ENCODE results near the gene TMEM132D. TPM values are rescaled to one million over a fixed set of nuclear protein-coding genes. Genes with fewer than 3 reads are reported as not detected.
"Not testable (repeated sequence)": the region's sequence is repeated elsewhere in the genome, so short reads cannot be mapped to it uniquely, and the experiment has no call there.

The TMEM132D gene
- total RNA-seq, 1 donor from 2014 or later, result not detected

GRCh38 chr12:129550353-129550752, 353.5 kb downstream of the TMEM132D start:
- no peaks in the 10 kb centered on the region for H3K36me3 Mint-ChIP-seq (ENCODE audit: low read depth, unreplicated experiment)
- no peak for DNase-seq (ENCODE audit: low read depth)
- H3K9me3 Mint-ChIP-seq (ENCODE audit: unreplicated experiment), result peaks cover 17% of the 10 kb centered on the region
- Histone ChIP-seq H3K27me3 (ENCODE audit: insufficient read depth, low read length) (no peaks in the 10 kb centered on the region), H3K9ac (ENCODE audit: low read length) (no peak overlapping the region), H3K4me1 (ENCODE audit: insufficient read depth, low read length) (no peaks in the 10 kb centered on the region), H3K9me3 (ENCODE audit: insufficient read depth, low read depth, low read length) (no peaks in the 10 kb centered on the region), H3K79me2 (ENCODE audit: insufficient read depth, low read length) (no peaks in the 10 kb centered on the region), H2AFZ (ENCODE audit: low read depth, low read length) (no peak overlapping the region), H3K36me3 (ENCODE audit: insufficient read depth, low read length) (no peaks in the 10 kb centered on the region), H3K4me2 (ENCODE audit: low read length) (no peak overlapping the region), H3K4me3 (ENCODE audit: insufficient read depth, low read depth, low read length) (no peak overlapping the region), H4K20me1 (ENCODE audit: insufficient read depth, low read length) (no peaks in the 10 kb centered on the region), H3K27ac (ENCODE audit: low read depth, low read length) (no peak overlapping the region)
- no peak overlapping the region for H3K4me3 Mint-ChIP-seq (ENCODE audit: unreplicated experiment)
- H3K4me1 Mint-ChIP-seq (ENCODE audit: low read depth, unreplicated experiment), result no peaks in the 10 kb centered on the region
- TF ChIP-seq EZH2 (IDR thresholded peaks at IDR 0.05; ENCODE audit: insufficient read depth, low read length) (no peak), CTCF (IDR thresholded peaks at IDR 0.05; ENCODE audit: insufficient read depth, low read depth, low read length) (no peak)
- no peak for FAIRE-seq
- H3K27me3 Mint-ChIP-seq (ENCODE audit: low read depth, unreplicated experiment), result no peaks in the 10 kb centered on the region
- H3K27ac Mint-ChIP-seq (ENCODE audit: unreplicated experiment), result no peak overlapping the region

- Histone ChIP-seq H3K27ac (ENCODE audit: low read depth, low read length) (no peak overlapping the region), H3K79me2 (ENCODE audit: insufficient read depth, low read length) (no peaks in the 10 kb centered on the region), H3K4me1 (ENCODE audit: insufficient read depth, low read length) (no peaks in the 10 kb centered on the region), H3K4me3 (ENCODE audit: insufficient read depth, low read depth, low read length) (no peak overlapping the region), H3K27me3 (ENCODE audit: insufficient read depth, low read length) (no peaks in the 10 kb centered on the region), H3K9me3 (ENCODE audit: insufficient read depth, low read depth, low read length) (no peaks in the 10 kb centered on the region), H3K36me3 (ENCODE audit: insufficient read depth, low read length) (no peaks in the 10 kb centered on the region), H2AFZ (ENCODE audit: low read depth, low read length) (no peak overlapping the region), H4K20me1 (ENCODE audit: insufficient read depth, low read length) (no peaks in the 10 kb centered on the region), H3K4me2 (ENCODE audit: low read length) (no peak overlapping the region), H3K9ac (ENCODE audit: low read length) (no peak overlapping the region)
- Mint-ChIP-seq H3K27ac (ENCODE audit: unreplicated experiment) (no peak overlapping the region), H3K4me1 (ENCODE audit: low read depth, unreplicated experiment) (no peaks in the 10 kb centered on the region), H3K4me3 (ENCODE audit: unreplicated experiment) (no peak overlapping the region), H3K36me3 (ENCODE audit: low read depth, unreplicated experiment) (no peaks in the 10 kb centered on the region), H3K9me3 (ENCODE audit: unreplicated experiment) (peaks cover 12% of the 10 kb centered on the region), H3K27me3 (ENCODE audit: low read depth, unreplicated experiment) (no peaks in the 10 kb centered on the region)
- TF ChIP-seq EZH2 (IDR thresholded peaks at IDR 0.05; ENCODE audit: insufficient read depth, low read length), result no peak
- TF ChIP-seq CTCF (IDR thresholded peaks at IDR 0.05; ENCODE audit: insufficient read depth, low read depth, low read length), result no peak
- FAIRE-seq (no peak), DNase-seq (ENCODE audit: low read depth) (no peak)
These were observed 354.2 kb downstream of the TMEM132D start for GRCh38 chr12:129549656-129550055.

GRCh38 chr12:129549020-129549419, 354.8 kb downstream of the TMEM132D start:
- H3K9me3 Mint-ChIP-seq (ENCODE audit: unreplicated experiment), result peaks cover 12% of the 10 kb centered on the region
- H3K36me3 Mint-ChIP-seq (ENCODE audit: low read depth, unreplicated experiment); FAIRE-seq: not testable (repeated sequence)

More at GRCh38 chr12:129549020-129549419, 354.8 kb downstream of the TMEM132D start:
- H3K27ac ChIP-seq (ENCODE audit: low read depth, low read length); H3K4me2 ChIP-seq (ENCODE audit: low read length); H3K36me3 ChIP-seq (ENCODE audit: insufficient read depth, low read length); H3K4me3 Mint-ChIP-seq (ENCODE audit: unreplicated experiment); H3K27ac Mint-ChIP-seq (ENCODE audit: unreplicated experiment); H3K9ac ChIP-seq (ENCODE audit: low read length); H3K79me2 ChIP-seq (ENCODE audit: insufficient read depth, low read length); H3K27me3 Mint-ChIP-seq (ENCODE audit: low read depth, unreplicated experiment); H3K27me3 ChIP-seq (ENCODE audit: insufficient read depth, low read length); H3K4me1 ChIP-seq (ENCODE audit: insufficient read depth, low read length); H3K4me1 Mint-ChIP-seq (ENCODE audit: low read depth, unreplicated experiment); H4K20me1 ChIP-seq (ENCODE audit: insufficient read depth, low read length); H3K4me3 ChIP-seq (ENCODE audit: insufficient read depth, low read depth, low read length); H2AFZ ChIP-seq (ENCODE audit: low read depth, low read length); H3K9me3 ChIP-seq (ENCODE audit: insufficient read depth, low read depth, low read length): not testable (repeated sequence)
- peak; percentile 12 for DNase-seq (ENCODE audit: low read depth)

All from astrocyte (in vitro differentiated cells and primary cell).